HG02610 (cell line): Measurements from ENCODE around the gene FBRSL1.
A peak's percentile ranks its signal among the peaks of the same experiment; 100 is the strongest.

ENCODE experiments used
- ATAC-seq: cut with Tn5 transposase; IDR thresholded peaks from one replicate; pipeline ENCODE4 v1.9.1; 2021; ENCODE audit warnings: mild to moderate bottlenecking, moderate library complexity; ENCODE audit not compliant: unreplicated experiment

The FBRSL1 gene

GRCh38 chr12:132482771-132483170 is 7.2 kb upstream of the FBRSL1 start:
- no peak for ATAC-seq

GRCh38 chr12:132483208-132483607 is 6.7 kb upstream of the FBRSL1 start:
- ATAC-seq, result no peak

GRCh38 chr12:132483612-132484011 is 6.3 kb upstream of the FBRSL1 start:
- ATAC-seq, result no peak

- ATAC-seq, result no peak
Measured at GRCh38 chr12:132484183-132484890, 5.6 kb upstream of the FBRSL1 start.

GRCh38 chr12:132484891-132485441 is 5.0 kb upstream of the FBRSL1 start:
- no peak for ATAC-seq

GRCh38 chr12:132485619-132486018 is 4.3 kb upstream of the FBRSL1 start:
- no peak for ATAC-seq

- ATAC-seq, result no peak
Measured at GRCh38 chr12:132486168-132486567, 3.8 kb upstream of the FBRSL1 start.

GRCh38 chr12:132486576-132486975 is 3.4 kb upstream of the FBRSL1 start:
- no peak for ATAC-seq

GRCh38 chr12:132487311-132487741 is 2.6 kb upstream of the FBRSL1 start:
- ATAC-seq, result no peak

- ATAC-seq, result no peak
Measured at GRCh38 chr12:132488127-132489077, 1.5 kb upstream of the FBRSL1 start.

- ATAC-seq, result peak; percentile 26
Measured at GRCh38 chr12:132489078-132489601, 811 bp upstream of the FBRSL1 start.

GRCh38 chr12:132490422-132491137 is 629 bp downstream of the FBRSL1 start:
- no peak for ATAC-seq

- no peak for ATAC-seq
Measured at GRCh38 chr12:132491138-132491663, 1.2 kb downstream of the FBRSL1 start.

- no peak for ATAC-seq
Measured at GRCh38 chr12:132491761-132492378, 1.9 kb downstream of the FBRSL1 start.

GRCh38 chr12:132492522-132492921 is 2.6 kb downstream of the FBRSL1 start:
- ATAC-seq, result peak; percentile 44

- no peak for ATAC-seq
Measured at GRCh38 chr12:132492951-132493350, 3.0 kb downstream of the FBRSL1 start.

GRCh38 chr12:132493482-132494178 is 3.7 kb downstream of the FBRSL1 start:
- ATAC-seq, result no peak

GRCh38 chr12:132494294-132495164 is 4.6 kb downstream of the FBRSL1 start:
- no peak for ATAC-seq

- no peak for ATAC-seq
Measured at GRCh38 chr12:132495165-132495544, 5.2 kb downstream of the FBRSL1 start.
